ENCODE data around the gene CYFIP2.

Gene CYFIP2

GRCh38 chr5:157345067-157345466, 79.1 kb downstream of the CYFIP2 start:
- no peak for ATAC-seq
- no peak for TF ChIP-seq TOX (CRISPR knock-in tag; IDR thresholded peaks at IDR 0.05; ENCODE audit: borderline replicate concordance)

- ATAC-seq, result no peak
- no peak for TF ChIP-seq ISL1 (CRISPR knock-in tag; IDR thresholded peaks at IDR 0.05)
- no peak for TF ChIP-seq ARNTL (CRISPR knock-in tag; IDR thresholded peaks at IDR 0.05; ENCODE audit: borderline replicate concordance, low read depth)
- no peak for TF ChIP-seq TOX (CRISPR knock-in tag; IDR thresholded peaks at IDR 0.05; ENCODE audit: borderline replicate concordance)
- TF ChIP-seq ZNF70 (CRISPR knock-in tag; IDR thresholded peaks at IDR 0.05), result no peak
- TF ChIP-seq POU6F1 (CRISPR knock-in tag; IDR thresholded peaks at IDR 0.05; ENCODE audit: borderline replicate concordance, low read depth), result no peak
- TF ChIP-seq ZNF565 (CRISPR knock-in tag; conservative IDR thresholded peaks at IDR 0.05; ENCODE audit: low read depth), result no peak
- TF ChIP-seq ESRRG (CRISPR knock-in tag; IDR thresholded peaks at IDR 0.05), result no peak
- TF ChIP-seq CREB5 (CRISPR knock-in tag; IDR thresholded peaks at IDR 0.05; ENCODE audit: low read depth), result no peak
- no peak for TF ChIP-seq TSHZ2 (CRISPR knock-in tag; IDR thresholded peaks at IDR 0.05)
- no peak for TF ChIP-seq BACH2 (CRISPR knock-in tag; IDR thresholded peaks at IDR 0.05; ENCODE audit: borderline replicate concordance)
- no peak for TF ChIP-seq ZFP3 (CRISPR knock-in tag; IDR thresholded peaks at IDR 0.05)
- TF ChIP-seq PATZ1 (CRISPR knock-in tag; IDR thresholded peaks at IDR 0.05; ENCODE audit: borderline replicate concordance), result no peak
- TF ChIP-seq ZFP30 (CRISPR knock-in tag; IDR thresholded peaks at IDR 0.05), result no peak
- no peak for TF ChIP-seq SNAI2 (CRISPR knock-in tag; IDR thresholded peaks at IDR 0.05)
- no peak for TF ChIP-seq CSDC2 (CRISPR knock-in tag; IDR thresholded peaks at IDR 0.05)
- no peak for TF ChIP-seq RARB (CRISPR knock-in tag; IDR thresholded peaks at IDR 0.05)
- no peak for TF ChIP-seq OSR1 (CRISPR knock-in tag; IDR thresholded peaks at IDR 0.05)
- no peak for TF ChIP-seq ZC3H10 (CRISPR knock-in tag; IDR thresholded peaks at IDR 0.05)
- TF ChIP-seq TCF4 (CRISPR knock-in tag; IDR thresholded peaks at IDR 0.05; ENCODE audit: borderline replicate concordance), result no peak
Measured at GRCh38 chr5:157345485-157345884, 79.6 kb downstream of the CYFIP2 start.

GRCh38 chr5:157347301-157348048, 81.6 kb downstream of the CYFIP2 start:
- ATAC-seq, result no peak
- TF ChIP-seq PATZ1 (CRISPR knock-in tag; IDR thresholded peaks at IDR 0.05; ENCODE audit: borderline replicate concordance) (no peak), POU6F1 (CRISPR knock-in tag; IDR thresholded peaks at IDR 0.05; ENCODE audit: borderline replicate concordance, low read depth) (no peak), BACH2 (CRISPR knock-in tag; IDR thresholded peaks at IDR 0.05; ENCODE audit: borderline replicate concordance) (no peak), ESRRG (CRISPR knock-in tag; IDR thresholded peaks at IDR 0.05) (no peak), CREB5 (CRISPR knock-in tag; IDR thresholded peaks at IDR 0.05; ENCODE audit: low read depth) (no peak), ZC3H10 (CRISPR knock-in tag; IDR thresholded peaks at IDR 0.05) (no peak), TOX (CRISPR knock-in tag; IDR thresholded peaks at IDR 0.05; ENCODE audit: borderline replicate concordance) (no peak), TCF4 (CRISPR knock-in tag; IDR thresholded peaks at IDR 0.05; ENCODE audit: borderline replicate concordance) (no peak), RARB (CRISPR knock-in tag; IDR thresholded peaks at IDR 0.05) (no peak), CSDC2 (CRISPR knock-in tag; IDR thresholded peaks at IDR 0.05) (no peak), GLIS3 (CRISPR knock-in tag; IDR thresholded peaks at IDR 0.05) (no peak), SNAI2 (CRISPR knock-in tag; IDR thresholded peaks at IDR 0.05) (no peak), ISL1 (CRISPR knock-in tag; IDR thresholded peaks at IDR 0.05) (no peak), ZNF70 (CRISPR knock-in tag; IDR thresholded peaks at IDR 0.05) (no peak), ZFP3 (CRISPR knock-in tag; IDR thresholded peaks at IDR 0.05) (no peak), CSRNP3 (CRISPR knock-in tag; IDR thresholded peaks at IDR 0.05) (no peak), OSR1 (CRISPR knock-in tag; IDR thresholded peaks at IDR 0.05) (no peak), ZNF565 (CRISPR knock-in tag; conservative IDR thresholded peaks at IDR 0.05; ENCODE audit: low read depth) (no peak)

All from SK-N-SH treated with all-trans-retinoic acid at 6 μM for 48 hours (cell line).